DMS 273 (cell line): ENCODE results near the gene DACT2.
A peak's percentile ranks its signal among the peaks of the same experiment; 100 is the strongest.
"Not testable (repeated sequence)": the region's sequence is repeated elsewhere in the genome, so short reads cannot be mapped to it uniquely, and the experiment has no call there.

Experiments used
- DNase-seq: peaks from one replicate; lab custom pipeline; 2025; ENCODE audit not compliant: unreplicated experiment; lab: John Stamatoyannopoulos, UW

DACT2 gene

GRCh38 chr6:168304752-168305015 lies 14.9 kb downstream of the DACT2 start:
- DNase-seq = no peak

- no peak for DNase-seq
Measured at GRCh38 chr6:168303982-168304751, 15.4 kb downstream of the DACT2 start.

- no peak for DNase-seq
Measured at GRCh38 chr6:168302534-168302933, 17.0 kb downstream of the DACT2 start.

- no peak for DNase-seq
Measured at GRCh38 chr6:168301648-168302398, 17.8 kb downstream of the DACT2 start.

- DNase-seq = no peak
Measured at GRCh38 chr6:168300975-168301647, 18.5 kb downstream of the DACT2 start.

GRCh38 chr6:168299541-168300511 lies 19.8 kb downstream of the DACT2 start:
- no peak for DNase-seq

- DNase-seq = no peak
Measured at GRCh38 chr6:168297643-168298042, 21.9 kb downstream of the DACT2 start.

- no peak for DNase-seq
Measured at GRCh38 chr6:168294901-168295300, 24.7 kb downstream of the DACT2 start.

GRCh38 chr6:168293636-168294530 lies 25.7 kb downstream of the DACT2 start:
- DNase-seq = no peak

GRCh38 chr6:168292826-168293225 lies 26.8 kb downstream of the DACT2 start:
- peak; percentile 11 for DNase-seq

- DNase-seq = no peak
Measured at GRCh38 chr6:168291450-168291849, 28.1 kb downstream of the DACT2 start.

- DNase-seq = no peak
Measured at GRCh38 chr6:168290095-168290494, 29.5 kb downstream of the DACT2 start.

- DNase-seq = no peak
Measured at GRCh38 chr6:168289571-168289962, 30.0 kb downstream of the DACT2 start.

- DNase-seq = no peak
Measured at GRCh38 chr6:168288781-168289570, 30.6 kb downstream of the DACT2 start.

GRCh38 chr6:168287460-168287859 lies 32.1 kb downstream of the DACT2 start:
- not testable (repeated sequence) for DNase-seq

- DNase-seq = not testable (repeated sequence)
Measured at GRCh38 chr6:168286771-168287446, 32.7 kb downstream of the DACT2 start.

GRCh38 chr6:168286116-168286515 lies 33.5 kb downstream of the DACT2 start:
- no peak for DNase-seq

GRCh38 chr6:168285456-168285855 lies 34.1 kb downstream of the DACT2 start:
- DNase-seq = no peak

- no peak for DNase-seq
Measured at GRCh38 chr6:168284187-168284586, 35.4 kb downstream of the DACT2 start.
